OCI-LY1 (cell line): ENCODE data around the gene DGCR2.

Experiments
- H2AFZ ChIP-seq: fragments of 200-600 bp; sonication (generic), shearing (Covaris generic); 2 replicates; pipeline ENCODE4 v1.6.0; 2014; ENCODE audit warnings: antibody characterized with exemption, mild to moderate bottlenecking, low read length
- H3F3A ChIP-seq: fragments of 200-600 bp; sonication (generic), shearing (Covaris generic); 2 replicates; pipeline ENCODE4 v1.6.0; 2014; ENCODE audit warnings: mild to moderate bottlenecking, antibody characterized with exemption, low read length, moderate library complexity; ENCODE audit not compliant: insufficient read depth
- H3K27ac ChIP-seq: fragments of 200-600 bp; sonication (generic); 2 replicates; pipeline ENCODE4 v1.5.1; 2014; ENCODE audit warnings: low read length, mixed run types, mild to moderate bottlenecking, low read depth; ENCODE audit not compliant: poor library complexity, severe bottlenecking
- H3K27me3 ChIP-seq: fragments of 200-600 bp; sonication (generic); 2 replicates; pipeline ENCODE4 v1.6.0; 2014; ENCODE audit warnings: antibody characterized with exemption, mild to moderate bottlenecking, low read length, moderate library complexity; ENCODE audit not compliant: insufficient read depth
- H3K36me3 ChIP-seq: fragments of 200-600 bp; sonication (generic); 2 replicates; pipeline ENCODE4 v1.6.1; 2014; ENCODE audit warnings: mild to moderate bottlenecking, antibody characterized with exemption, low read length, moderate library complexity, mixed read lengths; ENCODE audit not compliant: insufficient read depth
- H3K4me1 ChIP-seq: fragments of 200-600 bp; sonication (generic); 2 replicates; pipeline ENCODE4 v1.5.1; 2014; ENCODE audit warnings: mild to moderate bottlenecking, low read length, moderate library complexity; ENCODE audit not compliant: insufficient read depth, severe bottlenecking
- H3K4me2 ChIP-seq: fragments of 200-600 bp; sonication (generic), shearing (Covaris generic); 2 replicates; pipeline ENCODE4 v1.6.1; 2014; ENCODE audit warnings: low read length
- H3K4me3 ChIP-seq: fragments of 200-600 bp; sonication (generic); 2 replicates; pipeline ENCODE4 v1.5.1; 2014; ENCODE audit warnings: low read length, low read depth, mild to moderate bottlenecking, mixed read lengths; ENCODE audit not compliant: poor library complexity, severe bottlenecking
- H3K79me2 ChIP-seq: fragments of 200-600 bp; shearing (Covaris generic); 2 replicates; pipeline ENCODE4 v1.6.1; 2016; ENCODE audit warnings: mixed run types, low read length, mixed read lengths; ENCODE audit not compliant: insufficient read depth
- H3K9ac ChIP-seq: fragments of 200-600 bp; sonication (generic), shearing (Covaris generic); 2 replicates; pipeline ENCODE4 v1.6.1; 2014; ENCODE audit warnings: mild to moderate bottlenecking, low read length, mixed read lengths
- H3K9me2 ChIP-seq: fragments of 200-600 bp; sonication (generic), shearing (Covaris generic); 2 replicates; pipeline ENCODE4 v1.6.1; 2014; ENCODE audit warnings: low read depth, mild to moderate bottlenecking, low read length, mixed read lengths
- H3K9me3 ChIP-seq: fragments of 200-600 bp; shearing (Covaris generic); 2 replicates; pipeline ENCODE4 v1.6.1; 2014; ENCODE audit warnings: low read length, mixed read lengths
- H4K20me1 ChIP-seq: fragments of 200-600 bp; sonication (generic), shearing (Covaris generic); 2 replicates; pipeline ENCODE4 v1.6.0; 2016; ENCODE audit warnings: mild to moderate bottlenecking, low read length; ENCODE audit not compliant: insufficient read depth
- EZH2 ChIP-seq: fragments of 200-600 bp; sonication (generic), shearing (Covaris generic); IDR thresholded peaks from 2 replicates; pipeline ENCODE4 v1.8.0; 2017; ENCODE audit warnings: borderline replicate concordance, mixed run types, mild to moderate bottlenecking, antibody characterized with exemption, low read length, moderate library complexity, mixed read lengths
- TF ChIP-seq, protein P1 (sequence below): fragments of 200-600 bp; sonication (generic), shearing (Covaris generic); IDR thresholded peaks from 2 replicates; pipeline ENCODE4 v1.5.1; 2017; ENCODE audit warnings: mild to moderate bottlenecking, antibody characterized with exemption, low read length, moderate library complexity, mixed read lengths

Gene DGCR2

DNA sequence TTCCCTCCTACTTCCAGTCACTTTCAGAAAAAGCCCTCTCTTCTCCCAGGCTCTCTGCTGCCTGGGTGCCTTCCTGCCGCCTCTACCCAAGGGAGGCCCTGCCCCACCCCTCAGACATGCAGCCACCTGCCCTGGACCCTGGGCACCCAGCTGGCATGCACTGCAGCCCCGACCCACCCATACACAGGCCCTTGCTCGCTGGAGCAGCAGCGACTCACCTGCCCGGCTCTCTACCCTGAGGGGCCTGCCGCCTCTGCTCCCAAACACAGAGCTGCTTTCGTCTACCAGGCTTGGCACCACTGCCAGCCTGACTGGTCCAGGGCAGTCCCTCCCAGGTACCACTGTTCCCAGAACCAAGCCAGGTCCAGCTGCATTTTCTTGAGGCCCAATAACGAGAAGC lies 7.7 kb upstream of the DGCR2 start:
- Histone ChIP-seq H3F3A (no peaks in the 10 kb centered on the region), H2AFZ (no peak overlapping the region), H3K36me3 (peaks cover 29% of the 10 kb centered on the region), H3K27me3 (no peaks in the 10 kb centered on the region), H3K4me3 (no peak overlapping the region), H4K20me1 (no peaks in the 10 kb centered on the region), H3K9ac (no peak overlapping the region), H3K4me2 (no peak overlapping the region), H3K9me2 (no peaks in the 10 kb centered on the region), H3K79me2 (no peaks in the 10 kb centered on the region), H3K9me3 (no peaks in the 10 kb centered on the region), H3K4me1 (no peaks in the 10 kb centered on the region), H3K27ac (no peak overlapping the region)
- no peak for TF ChIP-seq EZH2
- TF ChIP-seq, protein P1, sequence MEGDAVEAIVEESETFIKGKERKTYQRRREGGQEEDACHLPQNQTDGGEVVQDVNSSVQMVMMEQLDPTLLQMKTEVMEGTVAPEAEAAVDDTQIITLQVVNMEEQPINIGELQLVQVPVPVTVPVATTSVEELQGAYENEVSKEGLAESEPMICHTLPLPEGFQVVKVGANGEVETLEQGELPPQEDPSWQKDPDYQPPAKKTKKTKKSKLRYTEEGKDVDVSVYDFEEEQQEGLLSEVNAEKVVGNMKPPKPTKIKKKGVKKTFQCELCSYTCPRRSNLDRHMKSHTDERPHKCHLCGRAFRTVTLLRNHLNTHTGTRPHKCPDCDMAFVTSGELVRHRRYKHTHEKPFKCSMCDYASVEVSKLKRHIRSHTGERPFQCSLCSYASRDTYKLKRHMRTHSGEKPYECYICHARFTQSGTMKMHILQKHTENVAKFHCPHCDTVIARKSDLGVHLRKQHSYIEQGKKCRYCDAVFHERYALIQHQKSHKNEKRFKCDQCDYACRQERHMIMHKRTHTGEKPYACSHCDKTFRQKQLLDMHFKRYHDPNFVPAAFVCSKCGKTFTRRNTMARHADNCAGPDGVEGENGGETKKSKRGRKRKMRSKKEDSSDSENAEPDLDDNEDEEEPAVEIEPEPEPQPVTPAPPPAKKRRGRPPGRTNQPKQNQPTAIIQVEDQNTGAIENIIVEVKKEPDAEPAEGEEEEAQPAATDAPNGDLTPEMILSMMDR: no peak

DNA sequence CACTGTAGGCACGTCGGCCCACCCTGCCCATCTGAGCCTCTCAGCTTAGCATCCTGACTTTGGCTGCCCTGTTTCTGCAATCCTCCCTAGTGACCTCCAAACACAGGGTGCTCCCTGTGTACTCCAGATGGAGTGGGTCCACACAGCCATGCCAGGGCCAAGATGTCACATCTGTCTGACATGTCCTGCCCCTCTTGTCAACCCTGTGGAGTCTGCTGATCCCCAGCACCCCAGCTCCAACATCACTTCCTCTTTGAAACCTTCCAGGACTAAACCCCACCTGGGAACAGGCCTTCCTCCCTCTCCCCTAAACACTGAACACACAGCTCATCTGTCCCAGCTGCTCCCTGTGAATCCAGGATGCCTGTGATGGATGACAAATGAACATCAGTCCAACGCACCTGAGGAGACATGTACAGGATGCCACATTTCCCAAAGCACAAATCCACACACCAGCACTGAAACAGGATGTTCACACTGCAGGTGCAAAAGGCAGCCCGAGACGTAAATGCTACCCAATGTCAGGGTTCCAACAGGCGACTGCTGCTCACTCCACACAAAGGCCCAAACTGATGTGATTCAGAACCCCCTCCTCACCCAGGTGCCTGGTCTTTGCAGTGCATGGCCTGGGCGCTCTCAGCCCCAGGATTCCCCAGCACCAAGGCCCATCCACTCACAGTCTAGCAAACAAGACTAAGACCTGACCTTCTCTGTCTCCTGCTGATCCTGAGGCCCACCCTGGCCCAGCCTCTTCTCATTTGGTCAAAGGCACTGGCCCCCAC lies 6.9 kb upstream of the DGCR2 start:
- H4K20me1 ChIP-seq: no peaks in the 10 kb centered on the region
- no peaks in the 10 kb centered on the region for H3K9me3 ChIP-seq
- no peaks in the 10 kb centered on the region for H3F3A ChIP-seq
- no peaks in the 10 kb centered on the region for H3K4me1 ChIP-seq
- no peaks in the 10 kb centered on the region for H3K79me2 ChIP-seq
- no peak overlapping the region for H3K27ac ChIP-seq
- no peak overlapping the region for H3K9ac ChIP-seq
- H3K4me2 ChIP-seq: no peak overlapping the region
- TF ChIP-seq, protein P1: no peak
- no peak for TF ChIP-seq EZH2
- no peaks in the 10 kb centered on the region for H3K9me2 ChIP-seq
- H3K4me3 ChIP-seq: no peak overlapping the region
- H3K27me3 ChIP-seq: no peaks in the 10 kb centered on the region
- no peak overlapping the region for H2AFZ ChIP-seq
- peaks cover 22% of the 10 kb centered on the region for H3K36me3 ChIP-seq

- no peaks in the 10 kb centered on the region for H3F3A ChIP-seq
- TF ChIP-seq, protein P1: no peak
- no peak for TF ChIP-seq EZH2
- H3K36me3 ChIP-seq: peaks cover 11% of the 10 kb centered on the region
- no peak overlapping the region for H3K4me2 ChIP-seq
- no peak overlapping the region for H3K27ac ChIP-seq
- no peaks in the 10 kb centered on the region for H3K9me3 ChIP-seq
- H3K9ac ChIP-seq: no peak overlapping the region
- H3K4me3 ChIP-seq: no peak overlapping the region
- H2AFZ ChIP-seq: no peak overlapping the region
- H3K79me2 ChIP-seq: no peaks in the 10 kb centered on the region
- H4K20me1 ChIP-seq: no peaks in the 10 kb centered on the region
- no peaks in the 10 kb centered on the region for H3K9me2 ChIP-seq
- H3K27me3 ChIP-seq: no peaks in the 10 kb centered on the region
- peaks cover 1% of the 10 kb centered on the region for H3K4me1 ChIP-seq
Observed at GRCh38 chr22:19128009-19128401, 5.8 kb upstream of the DGCR2 start.
